Chondrocyte (in vitro differentiated cells): ENCODE results near the gene OR2A14. TPM values are rescaled to one million over a fixed set of nuclear protein-coding genes. Genes with fewer than 3 reads are reported as not detected.

Experiments
- DNase-seq: peaks from one replicate; pipeline ENCODE4 v3.0.0; 2021; ENCODE audit warnings: mixed read lengths, low spot score
- H3K27ac Mint-ChIP-seq: one replicate; pipeline ENCODE4 v1.8.0; 2021; ENCODE audit warnings: mild to moderate bottlenecking, moderate library complexity, mixed read lengths; ENCODE audit not compliant: unreplicated experiment
- H3K27me3 Mint-ChIP-seq: 2 replicates; pipeline ENCODE4 v1.8.0; 2021; ENCODE audit warnings: low read depth, mixed read lengths
- H3K36me3 Mint-ChIP-seq: 2 replicates; pipeline ENCODE4 v1.8.0; 2021; ENCODE audit warnings: low read depth, mixed read lengths
- H3K4me1 Mint-ChIP-seq: 2 replicates; pipeline ENCODE4 v1.8.0; 2021; ENCODE audit warnings: low read depth, mild to moderate bottlenecking, mixed read lengths
- H3K4me3 Mint-ChIP-seq: one replicate; pipeline ENCODE4 v1.8.0; 2021; ENCODE audit warnings: mild to moderate bottlenecking, moderate library complexity, mixed read lengths; ENCODE audit not compliant: unreplicated experiment
- H3K9me3 Mint-ChIP-seq: 2 replicates; pipeline ENCODE4 v1.8.0; 2021; ENCODE audit warnings: low read depth, mixed read lengths
- CTCF ChIP-seq: fragments of 200-600 bp; sonication (generic); IDR thresholded peaks from 2 replicates; pipeline ENCODE4 v1.5.0; 2021; ENCODE audit warnings: antibody characterized with exemption, mild to moderate bottlenecking, moderate library complexity
- long read RNA-seq: library from polyadenylated mRNA; stranded (forward); transcript quantifications from one replicate; pipeline ENCODE4 v2.0.0, GENCODE V29; 2021
- total RNA-seq: library from RNA; stranded (reverse); gene quantifications from 3 replicates; pipeline ENCODE4 v1.2.1, GENCODE V29; 2021

Gene OR2A14
- total RNA-seq = not detected in 3 replicates
- long read RNA-seq = 0 reads

- no peak for TF ChIP-seq CTCF
- Mint-ChIP-seq H3K4me1 (no peaks in the 10 kb centered on the region), H3K27me3 (peaks cover 14% of the 10 kb centered on the region), H3K4me3 (no peak within 1 kb of the TSS), H3K27ac (no peak within 1 kb of the TSS), H3K36me3 (no peaks in the 10 kb centered on the region), H3K9me3 (no peaks in the 10 kb centered on the region)
- no peak for DNase-seq
These were observed at the start of gene OR2A14 for GRCh38 chr7:144122876-144123275. Gene OR2A14, plus strand, starts transcription at chr7:144123176. Its CDS starts 5,937 bp downstream, at chr7:144129113.

GRCh38 chr7:144074374-144074773 is 48.6 kb upstream of the OR2A14 start:
- no peak for TF ChIP-seq CTCF

GRCh38 chr7:144085978-144086377 is 37.0 kb upstream of the OR2A14 start, which contains the start of gene OR2A12:
Gene OR2A12, plus strand, starts transcription at chr7:144086278. Its CDS starts 8,830 bp downstream, at chr7:144095108.
- Mint-ChIP-seq H3K36me3 (no peaks in the 10 kb centered on the region), H3K27me3 (peaks cover 14% of the 10 kb centered on the region), H3K4me1 (no peaks in the 10 kb centered on the region), H3K9me3 (peaks cover 3% of the 10 kb centered on the region), H3K27ac (no peak within 1 kb of the TSS), H3K4me3 (no peak within 1 kb of the TSS)
- no peak for TF ChIP-seq CTCF
- DNase-seq = no peak

More at GRCh38 chr7:144074374-144074773, 48.6 kb upstream of the OR2A14 start:
- Mint-ChIP-seq H3K27me3 (peaks cover 15% of the 10 kb centered on the region), H3K36me3 (no peaks in the 10 kb centered on the region), H3K4me1 (no peaks in the 10 kb centered on the region), H3K9me3 (no peaks in the 10 kb centered on the region), H3K27ac (no peak overlapping the region), H3K4me3 (no peak overlapping the region)
- DNase-seq = no peak

GRCh38 chr7:144086730-144087129 is 36.2 kb upstream of the OR2A14 start:
- H3K36me3 Mint-ChIP-seq = no peaks in the 10 kb centered on the region
- peaks cover 11% of the 10 kb centered on the region for H3K27me3 Mint-ChIP-seq
- no peak overlapping the region for H3K4me3 Mint-ChIP-seq
- no peak overlapping the region for H3K27ac Mint-ChIP-seq
- no peak for TF ChIP-seq CTCF
- no peaks in the 10 kb centered on the region for H3K4me1 Mint-ChIP-seq
- no peak for DNase-seq
- H3K9me3 Mint-ChIP-seq = peaks cover 3% of the 10 kb centered on the region

GRCh38 chr7:144087230-144087629 is 35.7 kb upstream of the OR2A14 start:
- peaks cover 10% of the 10 kb centered on the region for H3K27me3 Mint-ChIP-seq
- no peak for TF ChIP-seq CTCF
- no peak overlapping the region for H3K27ac Mint-ChIP-seq
- DNase-seq = no peak
- peaks cover 3% of the 10 kb centered on the region for H3K9me3 Mint-ChIP-seq
- H3K4me3 Mint-ChIP-seq = no peak overlapping the region
- no peaks in the 10 kb centered on the region for H3K4me1 Mint-ChIP-seq
- no peaks in the 10 kb centered on the region for H3K36me3 Mint-ChIP-seq
